A549 treated with DMSO at 1 μM for 4 hours (cell line): ENCODE results near the gene PIGW. TPM values are rescaled to one million over a fixed set of nuclear protein-coding genes. Genes with fewer than 3 reads are reported as not detected.

Source experiments
- total RNA-seq: library from RNA; stranded (reverse); fragments of 200-300 nt; extraction: Qiagen RNA extraction; gene quantifications from 5 replicates; pipeline ENCODE4 v1.2.3, GENCODE V29; 2022; ENCODE audit warnings: low read depth

The PIGW gene, protein sequence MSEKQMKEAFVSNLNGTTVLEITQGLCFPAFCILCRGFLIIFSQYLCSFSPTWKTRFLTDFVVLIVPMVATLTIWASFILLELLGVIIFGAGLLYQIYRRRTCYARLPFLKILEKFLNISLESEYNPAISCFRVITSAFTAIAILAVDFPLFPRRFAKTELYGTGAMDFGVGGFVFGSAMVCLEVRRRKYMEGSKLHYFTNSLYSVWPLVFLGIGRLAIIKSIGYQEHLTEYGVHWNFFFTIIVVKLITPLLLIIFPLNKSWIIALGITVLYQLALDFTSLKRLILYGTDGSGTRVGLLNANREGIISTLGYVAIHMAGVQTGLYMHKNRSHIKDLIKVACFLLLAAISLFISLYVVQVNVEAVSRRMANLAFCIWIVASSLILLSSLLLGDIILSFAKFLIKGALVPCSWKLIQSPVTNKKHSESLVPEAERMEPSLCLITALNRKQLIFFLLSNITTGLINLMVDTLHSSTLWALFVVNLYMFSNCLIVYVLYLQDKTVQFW
- total RNA-seq, result 27.0 to 29.4 TPM (median 27.8 TPM) in 5 replicates

GRCh38 chr17:36534840-36535668, at the start of gene PIGW, which contains the start of gene MYO19:
Gene PIGW, plus strand, starts transcription at chr17:36534987. Its CDS starts 2,115 bp downstream, at chr17:36537102.
Gene MYO19, minus strand, starts transcription at chr17:36534868. Its CDS starts 2,330 bp downstream, at chr17:36532538.

GRCh38 chr17:36486204-36487194, 48.3 kb upstream of the PIGW start, which contains the start of gene ZNHIT3:
Gene ZNHIT3, plus strand, starts transcription at chr17:36486681. Its CDS starts 19 bp downstream, at chr17:36486700.

DNA sequence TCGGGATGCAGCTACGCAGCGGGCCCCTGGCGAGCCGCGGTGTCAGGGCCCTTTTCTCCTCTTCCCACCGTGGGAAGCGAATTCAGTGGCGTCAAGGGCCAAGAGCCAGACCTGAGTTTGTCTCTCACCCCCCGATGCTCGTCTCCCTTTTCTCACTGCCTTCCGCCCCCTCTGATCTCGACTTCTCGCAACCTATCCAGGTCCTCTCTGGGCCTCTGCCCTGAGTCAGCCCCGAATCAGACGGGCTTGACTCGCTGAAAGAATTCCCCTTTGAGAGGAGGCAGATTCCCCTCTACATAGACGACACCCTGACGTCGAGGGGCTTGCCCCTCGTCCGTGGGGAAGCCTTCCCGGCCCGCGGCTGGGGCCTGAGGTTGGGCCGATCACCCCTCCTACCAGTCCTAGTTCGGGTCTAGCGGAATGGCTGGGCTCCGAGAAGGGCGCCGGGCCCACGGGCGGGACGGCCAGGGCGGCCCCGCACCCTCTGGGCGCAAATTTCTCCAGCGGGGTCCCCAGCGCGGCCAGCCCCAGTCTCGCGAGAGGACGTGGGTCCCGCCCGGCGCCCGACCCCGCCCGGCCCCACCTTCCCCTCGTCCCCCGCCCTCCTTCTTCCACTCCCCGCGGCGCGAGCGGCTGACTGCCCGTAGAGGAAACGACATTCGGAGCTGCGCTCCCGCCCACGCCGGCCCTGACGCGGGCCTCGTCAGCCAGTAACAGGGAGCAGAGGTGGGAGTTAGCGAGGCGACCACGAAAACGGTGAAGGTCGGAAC, 9.7 kb downstream of the PIGW start, which contains the start of gene GGNBP2:
TSS of gene GGNBP2 (plus strand) at position 613 of the 770 bp plus-strand sequence. CDS start 806 bp downstream, outside the sequence.

Other genes with a start within 250 kb of the PIGW start
- gene TBC1D3G, start 211.1 kb upstream of the PIGW start, total RNA-seq, result not detected in 5 replicates
- not detected in 5 replicates for gene TBC1D3H, start 146.6 kb upstream of the PIGW start, total RNA-seq
- gene ZNHIT3, start 48.3 kb upstream of the PIGW start, total RNA-seq, result 81.8 to 91.9 TPM (median 87.6 TPM) in 5 replicates
- 60.8 to 66.2 TPM (median 63.0 TPM) in 5 replicates for gene MYO19, start 119 bp upstream of the PIGW start, total RNA-seq
- gene GGNBP2, start 9.9 kb downstream of the PIGW start, total RNA-seq, result 57.2 to 65.3 TPM (median 63.2 TPM) in 5 replicates
- 7.3 to 10.4 TPM (median 9.2 TPM) in 5 replicates for gene DHRS11, start 56.9 kb downstream of the PIGW start, total RNA-seq
- gene MRM1, start 66.6 kb downstream of the PIGW start, total RNA-seq, result 13.7 to 20.6 TPM (median 20.0 TPM) in 5 replicates